PFSK-1 (cell line): ENCODE data around the gene BRSK2.

ENCODE experiments used
- POLR2AphosphoS5 ChIP-seq: IDR thresholded peaks from 2 replicates; pipeline ENCODE4 v1.6.1; 2012; ENCODE audit warnings: low read depth, mild to moderate bottlenecking, control low read depth, low read length, moderate library complexity
- TAF1 ChIP-seq: IDR thresholded peaks from 2 replicates; pipeline ENCODE4 v1.6.1; 2012; ENCODE audit warnings: low read length, control low read depth, borderline replicate concordance; ENCODE audit not compliant: insufficient read depth

DNA sequence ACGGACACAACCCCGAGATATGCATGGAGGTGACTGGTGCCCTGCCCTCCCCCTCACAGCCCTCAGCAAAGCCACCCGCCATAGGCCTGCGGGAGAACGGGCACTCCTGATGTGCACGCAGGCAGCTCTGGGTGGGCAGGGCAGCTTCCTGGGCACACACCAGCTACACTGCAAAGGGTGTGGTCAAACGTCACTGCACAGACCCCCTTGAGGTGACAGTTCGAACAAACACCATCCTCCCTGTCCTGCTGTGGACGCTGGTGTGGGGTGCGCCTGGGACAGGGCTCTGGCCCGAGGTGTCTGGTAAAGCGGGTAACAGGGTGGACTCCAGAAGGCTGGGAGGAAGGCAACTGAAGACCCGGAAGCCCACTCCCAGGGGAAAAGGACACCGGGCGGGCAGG lies 118.8 kb downstream of the BRSK2 start:
- no peak for TF ChIP-seq TAF1
- no peak for TF ChIP-seq POLR2AphosphoS5
